HG03575 (cell line): Measurements from ENCODE around the gene SLC34A1.
A peak's percentile ranks its signal among the peaks of the same experiment; 100 is the strongest.

ENCODE experiments used
- ATAC-seq: cut with Tn5 transposase; IDR thresholded peaks from one replicate; pipeline ENCODE4 v1.9.1; 2021; ENCODE audit not compliant: unreplicated experiment, insufficient number of reproducible peaks, low FRiP score; ENCODE audit errors: extremely low read depth

SLC34A1 gene

DNA sequence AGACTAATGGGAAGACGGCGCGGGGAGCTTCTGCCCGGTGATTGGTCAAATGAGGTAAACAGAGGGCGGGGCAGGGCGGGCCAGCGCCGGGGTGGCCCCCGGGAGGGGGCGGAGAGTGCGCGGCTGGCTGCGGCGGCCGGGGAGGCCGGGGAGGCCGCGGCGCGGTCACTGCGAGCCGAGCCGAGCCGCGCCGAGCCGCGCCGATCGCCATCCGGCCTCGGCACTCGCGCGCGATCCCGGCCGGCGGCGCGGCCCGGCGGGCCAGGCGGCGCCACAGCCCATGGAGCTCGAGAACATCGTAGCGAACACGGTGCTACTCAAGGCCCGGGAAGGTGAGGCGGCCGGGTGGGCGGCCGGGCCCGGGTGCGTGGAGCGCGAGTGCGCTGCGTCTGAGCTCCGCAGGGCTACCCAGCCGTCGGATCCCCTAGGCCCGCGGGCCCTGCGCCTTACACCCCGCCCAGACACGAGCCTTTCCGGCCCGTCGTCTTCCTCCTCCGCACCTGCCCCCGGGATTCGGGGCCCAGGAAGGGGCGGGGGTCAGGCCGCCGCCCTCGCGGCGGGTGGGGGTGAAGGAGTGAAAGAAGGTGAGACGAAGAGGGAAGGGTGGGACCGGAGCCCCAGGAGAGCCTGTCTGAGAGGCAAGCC, 42.5 kb downstream of the SLC34A1 start, which contains the start of gene GRK6:
Gene GRK6, plus strand, starts transcription at position 111 of the 645 bp plus-strand sequence. Its CDS starts 170 bp downstream, at position 281.
- ATAC-seq = no peak

DNA sequence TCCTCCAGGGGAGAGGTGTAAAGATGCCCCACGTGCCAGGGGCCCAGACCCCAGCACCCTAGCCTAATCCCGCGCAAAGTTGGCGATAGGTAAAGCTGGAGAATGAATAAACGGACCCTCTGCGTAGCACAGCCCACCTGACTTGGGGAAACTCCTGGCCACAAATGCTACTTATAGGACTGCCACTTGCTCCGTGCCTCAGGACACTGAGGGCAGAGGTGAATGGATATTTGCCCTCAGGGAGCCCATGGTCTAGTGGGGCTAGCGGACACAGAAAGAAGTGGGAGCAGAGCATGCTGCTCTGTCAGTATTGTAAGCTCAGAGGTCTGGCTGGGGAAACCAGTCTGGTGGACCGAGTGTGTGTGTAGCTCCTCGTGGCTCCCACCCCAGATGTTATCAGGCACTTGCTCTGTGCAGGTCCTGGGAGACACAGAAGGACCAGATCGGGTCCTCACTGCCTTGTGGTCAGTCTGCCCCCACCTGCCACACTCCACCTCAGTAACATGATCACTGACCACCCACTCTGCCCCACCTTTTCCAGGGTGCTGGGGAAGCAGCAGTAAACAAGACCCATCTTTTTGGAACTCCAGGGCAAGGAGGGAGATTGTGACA, 43.1 kb downstream of the SLC34A1 start:
- no peak for ATAC-seq

DNA sequence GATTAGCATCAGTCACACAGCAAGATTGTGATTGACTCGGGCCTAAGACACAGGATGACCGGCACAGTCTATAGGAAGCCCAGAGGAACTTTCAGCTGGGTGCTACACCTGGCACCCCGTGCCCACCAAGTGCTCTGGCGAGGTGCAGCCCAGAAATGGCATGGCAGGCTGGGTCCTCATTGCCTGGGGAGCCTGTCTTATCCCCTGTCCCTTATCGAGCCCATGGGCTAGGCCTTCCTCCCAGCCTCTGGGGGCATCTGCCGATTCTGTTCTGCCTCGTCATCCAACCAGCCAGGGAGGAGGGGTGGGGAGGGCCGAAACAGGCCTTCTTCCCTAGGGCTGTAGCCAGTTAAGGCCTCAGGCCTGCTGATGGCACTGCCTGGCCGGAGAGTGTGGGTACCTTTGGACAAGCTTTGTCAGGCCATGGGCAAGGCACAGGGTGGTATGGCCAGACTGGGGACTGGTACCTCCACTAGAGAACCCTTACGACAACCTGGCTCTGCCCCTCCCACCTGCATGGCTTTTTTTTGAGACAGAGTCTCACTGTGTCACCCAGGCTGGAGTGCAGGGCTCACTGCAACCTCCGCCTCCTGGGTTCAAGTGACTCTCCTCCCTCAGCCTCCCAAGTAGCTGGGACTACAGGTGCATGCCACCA, 43.8 kb downstream of the SLC34A1 start:
- ATAC-seq = no peak

DNA sequence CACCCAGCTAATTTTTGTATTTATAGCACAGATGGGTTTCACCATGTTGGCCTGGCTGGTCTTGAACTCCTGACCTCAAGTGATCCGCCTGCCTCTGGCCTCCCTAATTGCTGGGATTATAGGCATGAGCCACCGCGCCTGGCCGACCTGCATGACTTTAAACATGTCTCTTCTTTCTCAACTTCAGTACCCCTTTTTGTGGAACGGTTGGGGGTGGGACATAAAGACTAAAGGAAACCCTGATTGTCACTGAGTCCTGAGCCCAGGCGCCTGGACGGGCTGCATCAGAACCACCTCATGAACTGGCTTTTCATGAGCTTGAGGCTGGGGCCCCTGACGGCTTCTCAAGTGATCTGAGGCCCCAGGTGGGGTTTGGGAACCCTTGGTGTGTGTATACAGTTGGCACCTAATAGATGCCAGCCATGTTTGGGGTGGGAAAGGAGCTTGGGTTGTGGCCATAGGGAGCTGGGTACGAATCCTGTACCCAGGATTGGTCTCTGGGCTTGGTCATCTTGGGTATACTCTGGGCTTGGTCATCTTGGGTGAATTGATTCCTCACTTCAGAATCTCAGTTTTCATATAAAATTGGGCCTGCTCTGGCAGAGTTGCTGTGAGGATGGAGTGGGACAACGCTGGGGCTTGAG, 44.5 kb downstream of the SLC34A1 start:
- ATAC-seq = no peak

DNA sequence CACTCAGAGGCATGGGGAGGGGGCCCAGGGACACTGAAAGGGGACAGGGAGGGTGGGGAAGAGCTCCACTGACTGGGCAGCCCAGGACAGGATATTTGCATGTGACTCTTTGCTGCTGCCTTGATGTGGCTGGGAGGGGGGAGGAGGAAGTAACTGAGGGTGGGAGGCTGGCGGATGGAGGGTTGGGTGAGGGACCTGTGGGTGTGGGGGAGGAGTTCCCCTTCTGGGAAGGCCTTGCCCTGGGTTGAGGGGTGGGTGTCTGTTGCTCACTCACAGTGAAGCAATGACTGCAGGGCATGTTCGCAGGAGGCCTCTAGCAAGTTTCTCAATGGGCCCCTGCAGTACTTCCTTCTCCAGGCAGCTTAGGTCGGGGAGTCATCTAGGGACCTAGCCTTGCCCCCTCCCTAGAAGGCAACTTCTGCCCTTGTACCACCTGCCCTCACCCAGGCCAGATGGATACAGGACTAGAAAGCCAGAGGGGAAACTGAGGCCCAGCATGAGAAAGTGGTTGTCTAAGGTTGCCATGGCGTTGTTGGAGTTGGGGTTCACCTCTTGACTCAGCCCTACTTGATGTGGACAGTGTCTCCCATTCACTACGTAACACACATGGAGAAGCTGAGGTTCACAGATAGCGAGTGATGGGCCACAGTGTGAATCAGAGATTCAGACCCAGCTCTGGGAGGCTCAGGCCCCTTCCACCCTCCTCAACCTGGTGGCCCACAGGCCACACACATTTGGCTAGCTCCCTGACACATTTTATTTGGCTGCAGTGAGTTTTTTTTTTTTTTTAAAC, 45.2 kb downstream of the SLC34A1 start:
- ATAC-seq = no peak

DNA sequence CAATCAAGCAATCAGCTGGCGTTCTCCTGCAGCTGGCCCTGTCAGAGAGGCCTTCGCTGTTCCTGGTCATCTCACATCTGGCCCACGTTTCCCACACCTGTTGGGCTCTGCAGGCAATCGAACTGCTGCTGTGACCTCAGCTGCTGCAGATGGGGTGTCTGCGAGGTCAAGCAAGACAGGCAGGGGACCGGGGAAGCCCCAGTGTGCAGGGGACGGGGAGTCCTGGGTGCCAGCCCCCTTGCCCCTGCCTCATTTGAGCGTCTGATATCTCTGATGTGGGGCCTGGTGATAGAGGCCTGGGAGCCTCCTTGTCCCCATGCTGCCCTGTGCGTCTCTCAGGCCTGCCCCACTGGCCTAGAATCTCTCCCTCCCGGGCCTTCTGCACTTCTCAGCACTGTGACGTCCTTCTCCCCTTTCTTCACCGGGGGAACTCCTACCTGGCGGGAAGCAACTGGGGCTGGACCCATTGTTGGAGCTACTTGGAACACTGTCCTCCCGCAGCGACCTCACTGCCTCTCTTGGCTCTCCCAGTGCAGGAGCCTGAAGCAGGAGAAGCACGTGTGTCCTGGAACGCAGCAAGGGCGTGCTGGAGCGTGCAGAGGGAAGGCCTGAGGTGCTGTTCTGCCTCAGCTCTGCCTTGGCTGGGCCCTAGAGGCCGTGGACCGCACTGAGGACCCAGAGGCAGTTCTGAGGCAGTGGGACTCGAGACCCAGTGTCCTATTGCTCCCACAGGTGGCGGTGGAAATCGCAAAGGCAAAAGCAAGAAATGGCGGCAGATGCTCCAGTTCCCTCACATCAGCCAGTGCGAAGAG, 46.1 kb downstream of the SLC34A1 start:
- no peak for ATAC-seq

DNA sequence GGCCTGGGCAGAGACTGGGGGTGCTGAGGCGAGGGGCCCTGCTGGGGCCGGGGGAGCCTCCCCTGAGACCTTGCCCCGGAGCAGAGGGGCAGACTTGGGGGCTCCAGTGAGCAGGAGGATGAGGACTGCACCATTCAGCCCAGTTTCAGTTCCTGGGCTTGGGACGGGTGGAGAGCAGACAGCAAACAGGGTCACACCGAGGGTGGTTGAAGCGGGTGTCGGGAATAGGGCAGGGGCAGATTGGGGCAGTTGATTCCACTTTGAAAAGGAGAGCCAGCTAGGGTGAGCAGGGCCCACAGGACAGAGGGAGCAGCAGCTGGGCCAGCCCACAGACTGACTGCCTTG, 46.7 kb downstream of the SLC34A1 start:
- ATAC-seq = no peak

DNA sequence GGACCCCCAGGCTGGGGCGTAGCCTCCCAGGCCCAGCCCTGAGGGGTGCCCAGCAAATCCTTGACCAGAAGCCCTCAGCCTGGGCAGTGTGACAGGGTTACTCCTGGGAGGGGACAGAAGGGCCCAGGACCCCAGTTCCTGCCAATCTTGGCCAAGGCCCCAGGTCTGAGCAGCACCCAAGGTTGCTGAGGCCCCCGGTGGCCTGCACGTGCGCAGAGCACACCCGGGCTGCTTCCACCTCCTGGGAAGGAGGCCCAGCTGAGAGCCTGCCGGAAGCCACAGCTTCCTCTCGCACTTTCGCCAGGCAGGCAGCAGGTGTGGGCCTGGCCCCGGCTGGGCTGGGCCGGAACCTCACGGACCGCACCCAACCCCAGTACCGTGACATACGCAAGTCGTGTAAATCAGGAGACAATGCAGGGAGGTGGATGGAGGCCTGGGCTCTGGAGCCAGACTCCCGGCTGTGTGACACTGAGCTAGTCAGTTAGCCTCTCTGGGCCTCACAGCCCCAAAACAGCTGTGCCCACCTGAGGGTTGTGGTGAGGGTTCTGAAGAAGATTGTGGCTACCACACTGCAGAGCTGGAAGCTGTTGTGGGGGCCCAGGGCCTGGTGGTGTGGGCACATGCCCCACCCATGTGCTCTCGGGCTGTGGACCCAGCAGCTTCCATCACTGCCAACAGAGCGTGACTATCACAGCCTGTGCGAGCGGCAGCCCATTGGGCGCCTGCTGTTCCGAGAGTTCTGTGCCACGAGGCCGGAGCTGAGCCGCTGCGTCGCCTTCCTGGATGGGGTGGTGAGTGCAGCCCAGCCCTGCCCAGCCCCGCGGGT, 47.3 kb downstream of the SLC34A1 start:
- ATAC-seq = peak; percentile 28

DNA sequence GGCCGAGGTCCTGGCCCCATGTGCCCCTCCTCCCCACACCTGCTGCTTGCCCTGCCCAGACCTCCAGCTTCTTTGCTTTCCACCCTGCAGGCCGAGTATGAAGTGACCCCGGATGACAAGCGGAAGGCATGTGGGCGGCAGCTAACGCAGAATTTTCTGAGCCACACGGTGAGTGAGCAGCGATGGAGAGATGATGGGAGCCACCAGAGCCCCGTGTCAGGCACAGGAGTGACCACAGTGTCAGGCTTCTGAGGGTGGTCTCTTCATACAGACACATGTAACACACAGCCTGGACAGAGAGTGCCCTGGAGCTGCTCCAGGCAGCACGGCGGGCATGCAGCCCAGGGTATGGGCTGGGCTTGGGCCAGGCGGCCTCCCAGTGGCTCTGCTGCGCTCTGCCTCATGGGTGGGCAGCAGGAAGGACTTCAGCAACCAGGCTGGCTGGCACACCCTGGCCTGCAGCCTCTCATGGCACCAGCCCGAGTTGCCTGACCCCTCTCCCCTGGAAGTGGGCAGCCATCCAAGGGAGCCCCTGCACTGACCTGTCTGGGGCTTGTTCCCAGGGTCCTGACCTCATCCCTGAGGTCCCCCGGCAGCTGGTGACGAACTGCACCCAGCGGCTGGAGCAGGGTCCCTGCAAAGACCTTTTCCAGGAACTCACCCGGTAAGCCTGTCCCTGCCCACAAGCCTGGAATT, 48.1 kb downstream of the SLC34A1 start:
- no peak for ATAC-seq

DNA sequence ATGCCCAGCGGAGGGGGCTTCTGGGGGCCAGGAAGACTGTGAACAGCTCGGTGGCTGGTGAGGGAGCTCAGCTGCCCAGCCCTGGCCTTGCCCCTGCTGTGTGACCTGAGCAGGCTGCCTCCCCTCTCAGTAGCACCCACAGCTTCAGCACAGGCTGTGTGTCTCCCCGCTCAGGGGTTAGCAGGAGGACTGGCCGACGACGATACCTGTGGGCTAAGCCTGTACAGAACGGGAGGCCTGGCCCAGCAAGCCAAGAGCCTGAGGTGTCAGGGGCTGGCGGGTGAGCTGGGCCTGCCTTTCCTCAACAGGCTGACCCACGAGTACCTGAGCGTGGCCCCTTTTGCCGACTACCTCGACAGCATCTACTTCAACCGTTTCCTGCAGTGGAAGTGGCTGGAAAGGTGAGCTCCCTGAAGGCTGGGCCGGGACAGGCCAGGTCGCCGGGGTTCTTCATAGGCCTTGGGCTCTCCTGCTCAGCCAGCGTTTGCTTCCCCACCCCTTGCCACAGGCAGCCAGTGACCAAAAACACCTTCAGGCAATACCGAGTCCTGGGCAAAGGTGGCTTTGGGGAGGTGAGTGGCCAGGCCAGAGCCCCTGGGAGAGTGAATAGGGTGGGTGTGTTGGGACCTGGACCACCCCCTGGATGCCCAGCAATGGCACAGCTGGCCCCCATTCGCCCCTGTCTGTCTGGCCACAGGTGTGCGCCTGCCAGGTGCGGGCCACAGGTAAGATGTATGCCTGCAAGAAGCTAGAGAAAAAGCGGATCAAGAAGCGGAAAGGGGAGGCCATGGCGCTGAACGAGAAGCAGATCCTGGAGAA, 48.8 kb downstream of the SLC34A1 start:
- no peak for ATAC-seq

DNA sequence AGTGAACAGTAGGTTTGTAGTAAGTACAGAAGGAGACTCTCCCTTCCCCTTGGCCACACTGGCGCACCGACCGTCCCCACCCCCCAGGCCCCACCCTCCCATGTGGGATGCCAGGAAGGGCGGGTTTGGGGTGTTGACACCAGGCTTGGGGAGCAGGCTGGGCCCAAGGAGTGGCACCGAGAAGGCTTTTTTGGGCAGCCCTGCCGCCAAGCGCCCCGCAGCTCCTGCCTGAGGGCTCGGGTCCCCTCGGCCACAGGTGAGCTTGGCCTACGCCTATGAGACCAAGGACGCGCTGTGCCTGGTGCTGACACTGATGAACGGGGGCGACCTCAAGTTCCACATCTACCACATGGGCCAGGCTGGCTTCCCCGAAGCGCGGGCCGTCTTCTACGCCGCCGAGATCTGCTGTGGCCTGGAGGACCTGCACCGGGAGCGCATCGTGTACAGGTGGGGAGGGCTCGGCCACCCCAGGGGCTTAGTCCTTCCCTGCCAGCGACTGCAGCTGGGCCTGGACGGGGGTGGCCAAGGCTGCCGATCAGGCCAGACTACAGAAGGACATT, 49.5 kb downstream of the SLC34A1 start:
- no peak for ATAC-seq

DNA sequence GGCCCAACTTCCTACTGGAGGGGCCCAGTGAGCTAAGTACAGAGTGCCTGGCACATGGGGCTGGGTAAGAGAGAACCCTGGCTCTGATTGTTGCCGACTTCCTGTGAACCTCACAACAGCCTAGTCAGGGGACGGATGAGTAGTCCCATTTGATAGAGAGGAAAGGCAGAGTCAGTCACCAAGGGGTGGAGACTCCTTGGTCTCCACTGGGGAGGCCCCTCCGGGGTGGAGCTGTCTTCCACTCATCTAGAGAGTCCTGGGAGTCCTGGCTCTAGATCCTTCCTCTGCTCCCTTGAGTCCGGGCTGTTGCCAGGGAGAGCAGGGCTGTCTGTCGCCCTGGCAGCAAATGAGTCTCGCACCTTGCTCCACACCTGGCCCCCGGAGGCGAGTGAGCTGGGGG, 50.2 kb downstream of the SLC34A1 start:
- ATAC-seq = no peak

DNA sequence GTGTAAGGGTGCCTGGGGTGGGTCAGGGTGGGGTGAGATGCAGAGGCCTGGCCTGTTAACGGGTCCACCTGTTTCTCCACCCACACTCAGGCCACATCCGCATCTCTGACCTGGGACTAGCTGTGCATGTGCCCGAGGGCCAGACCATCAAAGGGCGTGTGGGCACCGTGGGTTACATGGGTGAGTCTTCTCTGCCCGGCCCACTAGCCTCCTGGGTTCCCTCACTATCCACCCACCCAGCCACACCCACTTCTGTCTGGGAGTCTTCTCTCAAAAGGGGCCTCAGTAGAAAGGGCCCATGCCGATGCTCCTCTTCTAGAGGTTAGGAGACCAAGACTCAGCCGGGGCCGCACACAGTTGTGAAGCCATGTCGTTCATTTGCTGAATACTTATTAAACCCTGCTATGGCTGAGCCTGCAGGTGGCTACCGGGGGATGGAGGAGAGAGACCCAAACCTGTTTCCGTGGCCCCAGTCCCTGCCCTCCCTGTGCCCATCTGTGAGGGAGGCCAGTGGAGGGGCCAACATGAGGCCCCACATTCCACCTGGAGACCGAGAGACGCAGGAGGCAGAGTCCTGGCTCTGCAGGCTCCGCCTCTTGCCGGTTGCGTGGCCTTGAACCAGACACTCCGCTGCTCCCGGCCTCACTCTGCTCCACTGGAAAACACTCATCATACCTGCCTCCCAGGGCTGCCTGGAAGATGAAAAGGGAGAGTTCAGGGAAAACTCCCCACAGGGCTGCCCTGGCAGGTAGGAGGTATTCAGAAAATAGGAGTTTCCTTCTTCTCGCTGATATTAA, 50.9 kb downstream of the SLC34A1 start:
- ATAC-seq = no peak

DNA sequence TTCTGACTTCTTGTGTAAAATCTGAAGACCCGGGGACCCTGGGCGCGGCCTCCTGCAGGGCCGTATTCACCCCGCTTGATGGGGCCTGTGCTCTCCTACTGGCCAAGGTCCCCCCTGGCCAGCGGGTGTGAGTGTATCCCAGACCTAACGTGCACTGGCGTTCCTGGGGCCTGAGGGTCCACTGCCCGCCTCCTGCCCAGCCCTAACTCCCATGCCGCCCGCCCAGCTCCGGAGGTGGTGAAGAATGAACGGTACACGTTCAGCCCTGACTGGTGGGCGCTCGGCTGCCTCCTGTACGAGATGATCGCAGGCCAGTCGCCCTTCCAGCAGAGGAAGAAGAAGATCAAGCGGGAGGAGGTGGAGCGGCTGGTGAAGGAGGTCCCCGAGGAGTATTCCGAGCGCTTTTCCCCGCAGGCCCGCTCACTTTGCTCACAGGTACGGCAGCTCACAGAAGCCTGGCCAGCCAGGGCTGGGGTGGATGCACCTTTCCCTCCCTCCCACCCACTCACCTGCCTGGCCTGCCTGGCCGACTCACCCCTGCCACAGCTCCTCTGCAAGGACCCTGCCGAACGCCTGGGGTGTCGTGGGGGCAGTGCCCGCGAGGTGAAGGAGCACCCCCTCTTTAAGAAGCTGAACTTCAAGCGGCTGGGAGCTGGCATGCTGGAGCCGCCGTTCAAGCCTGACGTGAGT, 51.8 kb downstream of the SLC34A1 start:
- no peak for ATAC-seq

DNA sequence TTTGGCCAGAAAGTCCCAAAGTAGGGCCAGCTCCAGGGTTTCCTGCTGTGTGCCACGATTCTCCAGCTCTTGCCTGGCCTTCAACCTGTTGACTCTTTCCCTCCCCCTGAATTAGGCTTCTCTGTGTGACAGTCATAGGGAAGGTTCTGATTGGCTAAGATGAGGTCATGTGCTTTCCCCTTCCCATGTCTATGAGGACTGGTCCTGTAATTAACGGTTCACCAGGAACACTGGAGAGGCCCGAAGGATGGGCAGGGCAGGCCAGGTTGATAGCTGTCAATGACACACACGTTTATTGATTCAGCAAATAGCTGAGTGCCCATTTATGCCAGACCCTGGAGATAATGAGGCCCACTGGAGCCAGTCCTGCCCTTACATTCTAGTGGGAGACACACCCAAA, 53.4 kb downstream of the SLC34A1 start:
- no peak for ATAC-seq
